GM18505 (cell line): ENCODE measurements around the gene RERG.
"Not testable (repeated sequence)": the region's sequence is repeated elsewhere in the genome, so short reads cannot be mapped to it uniquely, and the experiment has no call there.

Experiments used
- ATAC-seq: cut with Tn5 transposase; IDR thresholded peaks from one replicate; pipeline ENCODE4 v1.9.1; 2021; ENCODE audit not compliant: unreplicated experiment
- POLR2A ChIP-seq: IDR thresholded peaks from 4 replicates; pipeline ENCODE4 v1.6.1; 2011; ENCODE audit warnings: borderline replicate concordance; ENCODE audit not compliant: insufficient read depth, insufficient read length; ENCODE audit errors: extremely low read depth

Gene RERG

DNA sequence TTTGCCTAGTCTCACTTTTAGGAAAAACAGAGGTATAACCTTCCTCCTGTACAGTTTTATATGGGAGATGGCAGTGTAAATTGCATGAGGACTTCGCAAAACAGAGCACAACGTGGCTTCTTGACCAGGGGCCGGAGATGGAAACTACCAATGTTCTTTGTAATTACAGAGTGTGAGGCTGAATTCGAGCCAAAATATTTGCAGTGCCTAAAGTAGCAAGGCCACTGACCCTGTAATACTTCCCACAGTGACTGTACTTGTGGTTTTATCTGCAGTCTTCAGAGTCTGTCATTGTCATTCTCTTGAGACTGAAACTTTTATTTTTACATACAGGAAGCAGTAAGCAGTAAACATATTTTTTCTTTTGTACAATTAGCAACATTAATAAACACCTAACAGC is 98.9 kb downstream of the RERG start:
- no peak for ATAC-seq
- TF ChIP-seq POLR2A, result no peak

DNA sequence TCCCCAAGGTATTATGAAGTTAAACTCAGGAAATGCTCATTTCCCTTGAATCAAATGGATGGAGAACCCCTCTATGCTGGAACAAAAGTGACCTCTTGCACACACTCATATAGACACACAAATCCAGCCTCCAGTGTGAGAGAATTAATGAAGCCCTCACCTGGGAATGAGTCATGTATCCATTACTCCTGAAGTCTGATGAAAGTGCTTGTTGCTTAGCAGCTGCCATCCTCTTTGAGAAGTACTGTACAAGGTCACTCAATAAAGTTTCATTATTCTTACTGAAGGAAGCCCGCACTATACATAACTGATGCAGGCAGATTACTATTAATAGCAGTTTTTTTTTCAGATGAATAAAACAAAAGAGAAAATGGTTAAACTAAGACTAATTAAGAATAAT is 102.3 kb downstream of the RERG start:
- no peak for TF ChIP-seq POLR2A
- ATAC-seq, result no peak

DNA sequence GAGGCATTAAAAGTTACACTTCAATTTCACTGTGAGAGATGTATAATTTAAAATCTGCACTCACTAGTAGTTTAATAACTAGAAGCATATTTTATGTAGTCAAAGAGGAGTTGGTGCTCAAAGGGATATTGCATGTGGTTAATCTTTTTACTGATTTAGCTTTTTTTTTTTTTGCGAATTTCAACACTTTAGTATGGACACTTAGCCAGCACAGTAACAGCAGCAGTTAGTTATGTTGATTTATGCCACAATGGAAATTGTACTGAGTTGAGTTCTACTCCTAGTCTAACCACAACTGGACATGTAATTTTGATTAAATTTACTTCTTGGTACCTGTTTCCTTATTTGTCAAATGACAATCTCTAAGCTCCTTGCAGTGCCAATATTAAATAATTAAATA is 104.2 kb downstream of the RERG start:
- ATAC-seq, result no peak
- no peak for TF ChIP-seq POLR2A

DNA sequence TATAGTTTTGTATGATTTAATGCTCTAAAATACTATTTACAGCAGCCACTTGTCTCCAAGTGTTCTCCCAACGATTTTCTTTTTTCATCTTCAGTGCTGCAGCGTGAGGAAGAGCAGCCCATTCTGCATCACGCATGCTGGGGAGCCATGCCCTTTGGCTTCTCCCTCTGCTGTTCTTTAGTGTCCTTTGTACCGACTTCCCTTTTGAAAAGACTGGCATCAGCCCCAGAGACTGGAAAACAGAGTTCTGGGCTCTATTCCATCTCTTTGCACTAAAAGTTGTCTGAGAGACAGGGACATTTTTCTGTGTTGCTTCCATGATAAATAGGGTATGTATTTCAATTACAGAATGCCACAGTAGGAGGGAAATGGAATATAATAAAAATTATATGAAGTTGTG is 105.1 kb downstream of the RERG start:
- no peak for ATAC-seq
- no peak for TF ChIP-seq POLR2A

DNA sequence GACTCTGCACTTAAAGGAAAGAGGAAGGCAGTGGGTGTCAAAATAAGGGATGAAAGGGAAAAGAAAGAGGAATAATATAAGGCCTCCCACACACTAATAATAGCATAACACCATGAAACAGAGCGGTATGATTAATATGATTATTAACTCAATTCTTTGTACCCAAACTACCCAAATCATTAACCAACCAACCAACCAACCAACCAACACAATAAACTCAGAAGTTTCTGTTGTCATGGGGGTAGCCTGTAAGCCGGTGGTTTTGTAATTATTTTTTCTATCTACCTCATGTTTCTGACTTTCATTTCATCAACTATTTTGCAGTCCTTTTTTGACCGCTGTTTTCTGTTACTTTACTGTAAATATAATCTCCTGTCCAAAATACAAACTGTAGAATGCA is 105.8 kb downstream of the RERG start:
- TF ChIP-seq POLR2A, result no peak
- ATAC-seq, result no peak

DNA sequence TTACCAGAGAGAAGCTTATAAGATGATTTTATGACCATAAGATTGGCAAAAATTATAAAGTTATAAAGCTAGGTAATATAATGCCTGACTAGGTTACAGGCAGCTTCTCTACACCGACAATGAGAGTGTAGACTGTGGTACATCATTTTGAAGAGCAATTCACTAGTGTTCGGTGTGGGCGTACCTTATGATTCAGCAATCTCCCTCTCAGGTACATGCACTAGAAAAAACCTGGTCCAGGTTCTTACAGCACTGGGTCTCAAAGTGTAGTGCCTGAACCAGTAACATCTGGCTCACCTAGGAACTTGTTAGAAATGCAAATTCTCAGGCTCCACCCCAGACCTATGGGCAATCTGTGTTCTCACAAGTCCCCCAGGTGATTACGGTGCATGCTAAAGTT is 106.7 kb downstream of the RERG start:
- ATAC-seq, result no peak

DNA sequence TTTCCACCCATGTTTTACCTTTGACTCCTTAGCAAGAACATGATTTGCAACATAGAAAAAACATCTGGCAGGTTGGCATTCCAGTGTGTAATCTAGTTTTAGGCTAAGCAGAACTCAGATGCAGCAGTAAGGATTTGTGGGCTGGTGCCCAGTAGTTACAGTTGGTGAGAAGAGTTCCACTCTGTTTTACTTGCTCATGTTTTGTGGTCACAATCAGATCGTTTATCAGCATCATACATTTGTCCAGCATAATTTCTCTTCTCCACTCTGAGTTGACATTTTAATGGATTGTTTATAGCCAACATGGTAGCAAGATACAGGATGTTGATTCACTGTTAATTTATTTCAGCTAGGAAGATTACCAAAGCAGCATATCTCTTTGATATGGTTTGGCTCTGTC is 128.4 kb downstream of the RERG start:
- ATAC-seq, result no peak
- TF ChIP-seq POLR2A, result no peak

More for the DNA sequence above, 106.7 kb downstream of the RERG start:
- no peak for TF ChIP-seq POLR2A

DNA sequence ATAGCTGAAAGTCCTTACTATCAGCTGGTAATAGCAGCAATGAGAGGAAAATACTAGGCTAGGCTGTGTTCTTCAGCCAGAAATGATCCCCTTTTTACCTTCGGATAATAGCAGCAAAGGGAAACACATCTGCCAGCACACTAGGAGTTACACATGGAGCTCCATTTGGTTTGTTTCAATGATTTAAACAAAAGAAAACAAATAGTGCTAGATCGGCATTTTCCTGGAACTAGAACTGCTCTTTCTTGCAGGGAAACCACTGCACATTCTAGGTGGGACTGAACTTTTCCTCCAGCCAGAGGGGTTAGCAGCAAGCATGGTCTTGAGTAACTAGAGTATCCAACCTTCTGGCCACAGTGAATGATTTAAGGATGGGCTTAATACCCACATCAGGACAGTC is 130.8 kb downstream of the RERG start:
- no peak for TF ChIP-seq POLR2A
- ATAC-seq, result no peak

DNA sequence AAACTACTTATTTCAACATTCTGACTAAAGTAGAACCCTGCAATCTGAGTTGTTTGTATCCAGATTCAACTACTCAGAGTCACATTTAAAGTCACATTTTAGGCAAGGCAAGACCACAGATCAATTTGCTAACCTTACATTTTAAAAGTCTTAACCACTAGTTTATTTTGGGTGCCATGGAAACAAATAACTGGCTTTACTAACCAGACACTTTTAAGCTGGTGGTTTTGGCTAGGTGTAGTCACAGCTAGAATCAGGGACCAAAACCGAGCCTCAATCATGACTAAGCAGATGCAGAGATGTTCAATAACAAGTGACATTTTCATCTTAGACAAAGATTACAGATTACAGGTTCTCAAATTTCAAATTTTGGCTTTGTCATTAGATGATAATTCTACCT is 133.1 kb downstream of the RERG start:
- no peak for ATAC-seq
- TF ChIP-seq POLR2A, result no peak

DNA sequence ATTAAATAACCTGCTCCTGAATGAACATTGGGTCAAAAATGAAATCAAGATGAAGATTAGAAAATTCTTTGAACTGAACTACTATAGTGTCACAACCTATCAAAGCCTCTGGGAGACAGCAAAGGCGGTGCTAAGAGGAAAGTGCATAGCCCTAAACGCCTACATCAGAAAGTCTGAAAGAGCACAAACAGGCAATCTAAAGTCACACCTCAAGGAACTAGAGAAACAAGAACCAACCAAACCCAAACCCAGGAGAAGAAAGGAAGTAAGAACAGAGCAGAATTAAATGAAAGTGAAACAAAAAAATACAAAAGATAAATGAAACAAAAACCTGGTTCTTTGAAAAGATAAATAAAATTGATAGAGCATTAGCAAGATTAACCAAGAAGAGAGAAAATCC is 143.5 kb downstream of the RERG start:
- ATAC-seq, result not testable (repeated sequence)

DNA sequence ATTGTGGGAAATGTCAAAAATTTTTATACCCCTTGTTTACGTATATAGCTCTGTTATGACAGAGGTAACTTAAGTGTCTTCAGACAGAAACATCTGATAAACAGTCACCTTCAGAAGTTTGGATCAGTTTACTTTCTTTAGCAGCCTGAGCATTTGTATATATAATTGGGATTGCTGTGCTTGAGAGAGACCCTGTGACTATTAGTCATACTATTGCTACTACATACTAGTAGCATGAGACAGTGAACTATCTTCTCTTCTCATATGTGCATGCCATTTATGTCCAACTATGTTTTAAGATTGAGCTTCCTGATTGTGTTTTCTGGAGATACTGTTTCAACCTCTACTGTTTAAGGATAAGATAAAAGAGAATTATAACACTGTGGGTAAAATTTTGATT is 146.9 kb downstream of the RERG start:
- ATAC-seq, result no peak
- no peak for TF ChIP-seq POLR2A

DNA sequence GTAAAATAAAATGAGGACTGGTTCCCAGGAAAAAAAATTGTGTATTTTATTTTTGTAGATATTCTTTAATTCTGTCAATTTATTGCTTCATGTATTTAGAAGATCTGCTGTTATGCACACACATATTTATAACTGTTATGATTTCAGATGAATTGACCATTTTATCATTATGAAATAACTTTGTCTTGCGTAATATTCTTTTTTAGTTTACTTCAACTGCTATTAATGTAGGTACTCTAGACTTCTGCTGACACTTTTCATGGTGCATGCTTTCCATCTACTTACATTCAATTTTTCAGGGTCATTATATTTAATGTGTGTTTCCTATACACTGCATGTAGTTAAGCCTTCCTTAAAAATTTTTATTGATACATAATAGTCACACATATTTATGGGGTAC is 162.1 kb downstream of the RERG start:
- ATAC-seq, result no peak
- TF ChIP-seq POLR2A, result no peak
